Activated naive CD8-positive, alpha-beta T cell treated with anti-CD3 and anti-CD28 coated beads, Interleukin-2, amount 50 U/mL, for 16 hours (primary cell): Measurements from ENCODE around the gene ATP2B2.

Source experiments
- DNase-seq: peaks from one replicate; pipeline ENCODE4 v3.0.0-alpha.2; 2020; ENCODE audit warnings: low read depth, low spot score

ATP2B2 gene

GRCh38 chr3:10470120-10471053 is 35.0 kb downstream of the ATP2B2 start:
- no peak for DNase-seq

GRCh38 chr3:10469441-10470119 is 35.8 kb downstream of the ATP2B2 start:
- no peak for DNase-seq

GRCh38 chr3:10468613-10469354 is 36.6 kb downstream of the ATP2B2 start:
- DNase-seq = no peak

GRCh38 chr3:10467904-10468612 is 37.3 kb downstream of the ATP2B2 start:
- DNase-seq = no peak

DNA sequence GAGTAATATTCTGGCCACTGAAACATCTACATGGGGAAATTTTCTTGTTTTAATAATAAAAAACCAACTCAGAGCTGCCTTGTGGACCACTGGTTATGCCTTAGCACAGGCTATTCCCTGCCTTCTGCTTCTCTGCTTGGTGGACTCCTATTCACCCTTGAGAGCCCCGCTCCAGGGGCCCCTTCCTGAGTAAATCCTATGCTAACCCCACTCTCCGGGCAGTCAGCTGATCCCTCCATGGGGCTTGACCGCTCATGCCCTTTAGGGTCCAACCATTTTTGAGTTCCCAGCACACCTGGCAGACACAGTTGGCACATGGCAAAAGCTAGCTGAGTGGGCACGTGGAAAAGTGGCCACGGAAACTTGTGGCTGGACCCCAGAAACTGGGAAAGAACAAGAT is 38.2 kb downstream of the ATP2B2 start:
- no peak for DNase-seq

- DNase-seq = no peak
These were observed 39.2 kb downstream of the ATP2B2 start for GRCh38 chr3:10466186-10466585.

DNA sequence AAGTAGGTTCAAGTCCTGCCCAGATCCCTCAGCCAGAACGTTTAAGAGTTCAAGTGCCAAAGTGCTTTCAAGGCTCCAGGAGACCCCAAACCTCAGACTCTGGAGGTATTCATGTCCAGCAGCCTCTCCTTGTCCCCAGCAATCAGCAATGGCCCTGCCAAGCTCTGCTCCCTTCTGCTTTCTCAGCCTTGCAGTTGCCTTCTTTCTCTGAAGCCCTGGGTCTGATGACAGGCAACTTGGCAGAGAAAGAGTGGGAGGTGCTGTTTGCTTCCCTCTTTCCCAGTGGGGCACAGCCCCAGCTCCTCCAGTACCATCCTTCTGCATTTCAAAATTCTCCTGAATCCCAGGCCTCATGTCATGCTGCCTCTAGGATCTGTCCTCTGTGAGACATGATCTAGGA is 40.2 kb downstream of the ATP2B2 start:
- no peak for DNase-seq

DNA sequence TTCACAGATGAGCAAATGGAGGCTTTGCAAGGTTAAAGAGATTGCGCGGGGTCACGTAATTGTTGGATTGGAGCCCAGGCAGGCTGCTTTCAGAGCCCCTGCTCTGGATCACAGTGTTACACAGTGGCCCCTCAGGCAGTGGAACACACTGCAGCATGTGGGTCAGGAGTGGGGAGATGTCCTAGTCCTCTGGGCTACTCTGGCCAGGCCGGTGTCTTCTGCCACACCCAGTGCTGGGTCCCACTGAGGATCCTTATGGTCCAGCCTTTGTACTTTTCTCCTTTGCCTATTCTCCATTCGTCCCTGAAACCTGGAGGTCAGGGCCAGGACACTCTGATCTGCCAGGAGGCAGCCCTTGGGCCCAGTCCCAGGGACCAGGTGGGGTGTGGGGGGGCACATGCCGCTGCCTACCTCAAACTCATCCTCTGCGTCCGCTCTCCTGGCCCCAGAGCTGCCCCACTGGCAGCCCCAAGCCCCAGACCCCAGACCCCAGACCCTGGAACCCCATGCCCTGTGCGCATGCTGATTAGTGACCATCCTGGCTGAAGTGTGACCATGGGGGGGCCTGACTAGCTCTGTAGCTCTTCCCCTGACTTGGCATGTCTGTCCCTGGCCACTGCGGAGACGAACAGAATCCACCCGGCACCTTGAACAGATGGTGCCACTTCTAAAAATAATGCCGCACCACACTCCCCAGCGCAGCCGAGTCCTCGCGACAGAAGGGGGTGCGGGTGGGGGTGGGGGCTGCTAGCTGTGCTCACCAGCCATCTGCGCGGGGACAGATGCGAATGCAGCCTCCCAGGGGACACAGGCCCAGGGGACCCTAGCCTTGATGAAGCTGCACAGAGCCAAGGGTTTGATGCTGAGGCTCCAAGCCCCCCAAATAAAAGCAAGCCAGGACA is 41.6 kb downstream of the ATP2B2 start:
- no peak for DNase-seq

DNA sequence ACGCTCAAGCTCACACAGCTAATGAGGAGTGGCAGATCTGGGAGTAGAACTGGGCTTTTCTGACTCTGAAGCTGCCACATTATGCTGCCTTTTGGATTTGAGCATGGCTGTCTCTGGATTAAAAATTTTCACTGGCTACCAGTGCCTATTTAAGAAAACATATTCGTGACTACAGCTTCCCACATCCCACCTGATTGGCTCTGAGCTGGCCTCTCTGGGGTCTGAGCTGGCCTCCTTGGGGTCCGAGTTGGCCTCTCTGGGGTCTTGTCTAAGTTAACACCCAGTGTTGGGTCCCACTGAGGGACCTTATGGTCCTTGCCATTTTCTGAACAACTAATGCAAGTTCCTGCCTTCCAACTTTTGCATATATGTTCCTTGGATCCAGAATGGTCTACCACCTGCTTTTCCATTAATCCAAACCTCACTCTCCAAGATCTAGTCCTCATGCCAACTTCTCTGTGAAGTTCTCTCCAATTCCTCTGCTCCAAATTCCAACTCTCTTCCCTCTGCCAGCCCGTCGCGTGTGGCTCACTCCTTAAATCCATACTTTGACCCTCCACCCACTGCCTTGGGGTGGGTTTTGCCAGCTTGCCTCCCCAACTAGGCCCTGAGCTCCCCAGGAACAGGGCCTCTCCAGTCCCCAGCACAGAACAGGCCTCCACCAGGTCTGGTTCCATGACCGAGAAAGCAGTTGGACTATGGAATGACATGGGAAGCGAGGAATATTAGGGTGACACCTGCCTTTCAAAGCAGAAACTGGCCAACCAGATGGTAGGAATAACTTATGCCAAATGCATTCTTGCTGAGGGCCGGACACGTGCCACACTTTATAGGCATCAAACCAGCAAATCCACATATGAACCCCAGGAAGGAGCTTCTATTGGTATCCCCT is 42.5 kb downstream of the ATP2B2 start:
- no peak for DNase-seq

DNA sequence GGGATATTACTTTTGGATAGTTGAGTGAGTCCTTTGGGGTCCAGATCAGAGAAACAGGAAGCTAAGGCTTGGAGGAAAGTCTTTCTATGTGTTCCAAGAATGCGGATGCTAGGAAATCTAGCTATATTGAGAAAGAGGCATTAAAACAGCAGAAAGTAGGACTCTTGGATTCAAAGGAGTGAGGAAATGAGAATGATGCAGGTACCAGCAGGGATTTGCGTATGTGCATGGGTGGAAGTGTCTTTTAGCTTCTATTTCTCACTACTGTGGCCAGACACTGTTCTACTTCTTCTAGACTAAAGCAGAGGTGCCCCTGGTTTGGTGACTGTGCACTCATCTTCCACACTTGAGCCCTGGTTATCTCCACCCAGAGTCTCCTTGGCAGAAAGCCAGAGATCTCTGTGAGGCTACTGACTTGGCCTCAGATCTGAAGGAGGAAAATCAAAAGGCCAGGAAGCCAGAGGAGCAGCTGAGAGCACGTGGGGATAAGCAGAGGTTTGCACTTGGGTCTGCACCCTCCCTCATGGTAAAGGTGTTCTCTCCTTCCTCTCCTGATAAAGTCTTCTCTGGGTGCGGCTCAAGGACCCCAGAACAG is 44.3 kb downstream of the ATP2B2 start:
- no peak for DNase-seq

DNA sequence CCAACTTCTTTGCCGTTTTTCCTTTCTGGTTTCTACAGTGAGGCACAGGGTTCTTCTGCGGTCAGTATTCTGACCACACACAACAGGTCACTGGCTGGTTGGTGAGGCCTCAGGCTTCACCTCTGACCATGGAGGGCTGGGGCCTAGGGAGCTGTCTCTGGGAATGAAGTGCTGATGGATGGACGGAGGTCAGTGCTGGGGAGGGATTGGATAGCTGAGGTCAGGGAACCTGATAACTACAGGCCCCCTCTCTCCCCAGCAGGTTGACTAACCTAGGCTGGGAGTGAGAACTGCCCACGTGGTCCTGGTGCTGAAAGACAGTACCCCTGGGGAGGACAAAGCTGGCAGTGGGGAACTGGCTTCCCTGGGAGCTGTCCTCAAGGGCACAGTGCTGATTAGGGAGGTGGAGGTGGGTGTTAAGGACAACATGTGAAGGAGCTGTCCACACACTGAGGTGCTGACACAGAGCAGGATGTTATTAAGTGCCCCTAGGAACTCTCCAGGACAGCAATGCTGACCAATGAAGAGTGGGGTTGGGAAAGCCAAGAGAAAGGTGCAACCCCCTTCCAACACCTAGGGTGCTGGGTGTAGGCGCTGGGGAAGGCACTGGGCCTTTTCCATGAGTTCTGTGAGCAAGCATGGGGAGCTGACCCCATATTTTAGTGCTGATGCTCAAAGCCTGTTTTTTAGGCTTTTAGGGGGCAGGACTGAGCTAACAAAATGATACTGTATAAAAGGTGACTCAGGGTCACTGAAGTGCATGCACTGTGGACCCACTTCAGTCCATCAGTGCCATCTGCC is 45.2 kb downstream of the ATP2B2 start:
- no peak for DNase-seq

DNA sequence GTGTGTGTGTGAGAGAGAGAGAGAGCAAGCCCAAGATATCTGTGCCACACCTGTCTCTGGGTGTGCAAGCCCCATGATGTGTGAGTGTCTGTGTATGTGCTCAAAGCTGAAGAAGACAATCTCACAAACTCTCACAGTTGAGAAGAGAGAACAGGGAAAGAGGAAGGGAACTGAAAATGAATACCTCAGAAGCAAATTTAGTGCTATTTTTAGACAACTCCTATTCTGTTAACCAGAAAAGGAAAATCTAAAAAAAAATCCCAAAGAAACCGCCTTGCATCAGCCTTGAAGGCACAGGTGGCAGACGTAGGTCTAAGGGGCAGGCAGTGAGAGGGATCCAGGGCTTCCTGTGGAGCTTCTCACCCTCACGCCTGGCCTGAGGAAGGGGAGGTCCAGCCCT is 47.8 kb downstream of the ATP2B2 start:
- no peak for DNase-seq

DNA sequence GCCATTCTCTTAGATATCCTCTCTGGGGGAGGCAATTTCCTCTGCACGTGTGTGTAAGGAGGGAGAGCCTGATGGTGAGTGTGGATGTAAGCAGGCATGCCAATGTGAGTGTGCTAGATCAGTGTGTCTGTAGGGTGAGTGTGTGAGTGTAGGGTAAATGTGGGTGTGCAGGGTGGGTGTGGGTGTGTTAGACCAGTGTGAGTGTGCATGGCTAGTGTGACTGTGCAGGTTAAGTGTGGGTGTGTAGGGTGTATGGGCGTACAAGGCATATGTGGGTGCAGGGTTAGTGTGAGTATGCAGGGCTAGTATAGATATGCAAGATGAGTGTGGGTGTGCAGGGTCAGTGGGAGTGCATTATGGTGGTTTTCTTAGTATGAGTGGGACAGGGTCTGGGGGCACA is 48.4 kb downstream of the ATP2B2 start:
- DNase-seq = no peak

DNA sequence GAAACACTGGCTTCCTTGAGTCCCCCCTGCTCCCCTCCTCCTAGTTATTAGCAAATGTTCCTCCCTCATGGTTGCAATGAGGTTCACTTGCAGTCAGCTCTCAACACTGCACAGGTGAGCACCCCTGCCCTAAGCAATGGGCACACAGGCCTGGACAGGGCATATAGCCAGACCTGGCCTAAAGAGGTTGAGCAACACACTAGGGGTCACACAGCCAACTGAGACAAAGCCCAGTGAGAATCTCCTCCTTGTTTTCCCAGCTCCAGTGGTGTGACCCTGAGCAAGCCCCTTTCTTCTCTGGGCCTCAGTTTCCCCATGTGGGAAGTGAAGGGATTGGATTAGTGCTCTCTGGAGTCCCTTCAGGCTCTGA is 49.9 kb downstream of the ATP2B2 start:
- DNase-seq = no peak

DNA sequence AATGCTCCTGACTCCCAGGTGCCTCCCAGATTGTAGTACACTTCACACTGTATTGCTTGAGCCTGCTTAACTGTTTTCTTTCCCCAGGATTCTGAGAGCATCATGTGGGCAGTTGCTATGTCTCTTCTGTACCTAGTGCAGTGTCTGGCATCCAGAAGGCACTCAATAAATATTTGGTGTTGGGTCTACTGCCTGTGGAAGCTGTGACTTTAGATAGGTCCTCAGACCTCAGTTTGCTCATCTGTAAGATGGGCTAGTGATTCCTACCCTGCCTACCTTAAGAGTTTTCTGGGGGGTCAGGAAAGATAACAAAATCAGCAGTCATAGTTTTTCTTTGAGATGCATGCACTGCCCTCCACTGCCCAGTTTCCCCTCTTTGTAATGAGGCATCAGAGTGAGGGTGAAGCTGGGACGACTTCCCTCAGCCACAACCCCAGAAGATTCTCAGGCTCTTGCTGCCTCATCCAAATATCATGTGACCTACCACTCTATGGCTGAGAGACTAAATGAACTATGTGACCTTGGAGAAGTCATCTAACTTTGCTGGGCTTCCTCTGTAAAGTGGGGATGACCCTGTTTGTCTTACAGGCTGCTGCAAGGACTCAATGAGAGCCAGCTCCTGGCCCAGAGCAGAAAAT is 50.4 kb downstream of the ATP2B2 start:
- DNase-seq = no peak

GRCh38 chr3:10453431-10454163 is 51.8 kb downstream of the ATP2B2 start:
- no peak for DNase-seq
